ENCODE measurements around the gene CAPZA1.

- no peak for TF ChIP-seq POLR2A (IDR thresholded peaks at IDR 0.05; ENCODE audit: low read length)
- no peak for TF ChIP-seq GATA1 (IDR thresholded peaks at IDR 0.05; ENCODE audit: low read depth, low read length)
These were observed 13.9 kb upstream of the CAPZA1 start for GRCh38 chr1:112605633-112606327.

Measured in erythroblast (primary cell).